CD8-positive, alpha-beta memory T cell (primary cell): ENCODE results near the gene LYPD5. TPM values are rescaled to one million over a fixed set of nuclear protein-coding genes. Genes with fewer than 3 reads are reported as not detected.
A peak's percentile ranks its signal among the peaks of the same experiment; 100 is the strongest.
"Not testable (repeated sequence)": the region's sequence is repeated elsewhere in the genome, so short reads cannot be mapped to it uniquely, and the experiment has no call there.

Source experiments
- CTCF ChIA-PET: fragments of 350-600 bp; sonication (Branson Sonifier 250); formaldehyde crosslinking; loops from one replicate; lab custom pipeline; 2021; ENCODE audit warnings: antibody characterized with exemption; lab: Charles Lee
- POLR2A ChIA-PET: fragments of 350-600 bp; sonication (Branson Sonifier 250); formaldehyde crosslinking; loops from one replicate; lab custom pipeline; 2021; ENCODE audit warnings: antibody characterized with exemption; lab: Charles Lee
- DNase-seq, 5 donors: peaks; one replicate each; pipeline versions ENCODE4 v3.0.0 to v3.0.0-alpha.2; 2020 to 2022; ENCODE audit warnings: mixed read lengths in 1 of 5
- H3K27ac ChIP-seq: one replicate; pipeline ENCODE4 v1.7.0; 2013; ENCODE audit warnings: low read depth, mild to moderate bottlenecking, low read length, moderate library complexity
- H3K27me3 ChIP-seq: 2 replicates; pipeline ENCODE4 v1.7.0; 2013; ENCODE audit warnings: low read length, mild to moderate bottlenecking; ENCODE audit not compliant: insufficient read depth, poor library complexity, severe bottlenecking
- H3K36me3 ChIP-seq: 2 replicates; pipeline ENCODE4 v1.7.0; 2013; ENCODE audit warnings: mild to moderate bottlenecking, low read length, moderate library complexity; ENCODE audit not compliant: insufficient read depth
- H3K4me1 ChIP-seq: 2 replicates; pipeline ENCODE4 v1.7.0; 2013; ENCODE audit warnings: mild to moderate bottlenecking, low read length, moderate library complexity; ENCODE audit not compliant: insufficient read depth
- H3K4me3 ChIP-seq: 2 replicates; pipeline ENCODE4 v1.7.0; 2013; ENCODE audit warnings: mild to moderate bottlenecking, low read length
- H3K9me3 ChIP-seq: 2 replicates; pipeline ENCODE4 v1.7.0; 2013; ENCODE audit warnings: mild to moderate bottlenecking, low read length
- H3K27ac Mint-ChIP-seq, 8 donors: one replicate each; pipeline ENCODE4 v1.8.0; 2020 to 2021; ENCODE audit warnings: mixed read lengths in 8 of 8, mild to moderate bottlenecking in 6 of 8, inconsistent platforms in 3 of 8, moderate library complexity in 3 of 8
- H3K27me3 Mint-ChIP-seq, 2 donors: one replicate each; pipeline ENCODE4 v1.8.0; 2020 to 2021; ENCODE audit warnings: mixed read lengths in 2 of 2, mild to moderate bottlenecking in 1 of 2, moderate library complexity in 1 of 2
- H3K36me3 Mint-ChIP-seq, 3 donors: one replicate each; pipeline ENCODE4 v1.8.0; 2020 to 2021; ENCODE audit warnings: mixed read lengths in 3 of 3, inconsistent platforms in 1 of 3, mild to moderate bottlenecking in 1 of 3
- H3K4me1 Mint-ChIP-seq, 3 donors: one replicate each; pipeline ENCODE4 v1.8.0; 2020 to 2021; ENCODE audit warnings: mixed read lengths in 3 of 3, inconsistent platforms in 1 of 3, mild to moderate bottlenecking in 1 of 3
- H3K4me3 Mint-ChIP-seq, 7 donors: one replicate each; pipeline ENCODE4 v1.8.0; 2020 to 2021; ENCODE audit warnings: mixed read lengths in 7 of 7, mild to moderate bottlenecking in 6 of 7, moderate library complexity in 4 of 7, inconsistent platforms in 2 of 7
- H3K9me3 Mint-ChIP-seq, 5 donors: one replicate each; pipeline ENCODE4 v1.8.0; 2020 to 2022; ENCODE audit warnings: mixed read lengths in 5 of 5, mild to moderate bottlenecking in 3 of 5, moderate library complexity in 2 of 5, inconsistent platforms in 1 of 5
- polyA plus RNA-seq: library from polyadenylated mRNA; unstranded; fragments of 300-500 nt; fragmentation: Illumina TruSeq; gene quantifications from one replicate; pipeline ENCODE4 v1.2.3, GENCODE V29; 2021
- total RNA-seq, 2 experiments: library from RNA; stranded (reverse); gene quantifications; one replicate each; pipeline ENCODE4 v1.2.3, GENCODE V29; 2021

The LYPD5 gene
- total and polyA plus RNA-seq, 3 experiments from 2014 or later: 0.68 to 0.80 TPM; not detected in 1

GRCh38 chr19:43767316-43767715, 34.9 kb downstream of the LYPD5 start:
- no peak overlapping the region for H3K27ac ChIP-seq
- no peak overlapping the region for H3K4me3 ChIP-seq
- H3K9me3 ChIP-seq: no peaks in the 10 kb centered on the region
- Mint-ChIP-seq H3K4me1 (peaks cover 35 to 42% (median 36%) of the 10 kb centered on the region in 3 donors), H3K27me3 (peaks cover 0 to 3% of the 10 kb centered on the region in 2 donors), H3K36me3 (peaks cover 0 to 30% (median 1%) of the 10 kb centered on the region in 3 donors), H3K9me3 (no peaks in the 10 kb centered on the region), H3K27ac (peak overlapping the region in 7 of 8 donors; percentile 61 to 99 (median 86)), H3K4me3 (no peak overlapping the region)
- H3K4me1 ChIP-seq: peaks cover 35% of the 10 kb centered on the region
- CTCF ChIA-PET: interaction anchor here (0.9 to 4.5 kb wide), 5 partner anchors 10 to 22 kb away, joined by 3 to 27 read pairs (median 13); partner anchors contain the start of genes KCNN4 and SMG9
- POLR2A ChIA-PET: interaction anchor here (0.6 kb wide), 1 partner anchor 13 kb away, joined by 3 read pairs; no protein-coding TSS in a partner anchor
- no peaks in the 10 kb centered on the region for H3K27me3 ChIP-seq
- no peak for DNase-seq
- H3K36me3 ChIP-seq: peaks cover 19% of the 10 kb centered on the region

GRCh38 chr19:43766755-43767043, 35.5 kb downstream of the LYPD5 start:
- POLR2A ChIA-PET: no interaction called here
- Histone ChIP-seq H3K4me3 (no peak overlapping the region), H3K9me3 (no peaks in the 10 kb centered on the region), H3K36me3 (peaks cover 19% of the 10 kb centered on the region), H3K27me3 (no peaks in the 10 kb centered on the region), H3K4me1 (peaks cover 35% of the 10 kb centered on the region), H3K27ac (peak overlapping the region; percentile 57)
- H3K36me3 Mint-ChIP-seq: peaks cover 0 to 30% (median 1%) of the 10 kb centered on the region in 3 donors
- H3K27me3 Mint-ChIP-seq: peaks cover 0 to 3% of the 10 kb centered on the region in 2 donors
- peak overlapping the region in 4 of 7 donors; percentile 35 to 71 (median 54) for H3K4me3 Mint-ChIP-seq
- no peaks in the 10 kb centered on the region for H3K9me3 Mint-ChIP-seq
- H3K4me1 Mint-ChIP-seq: peaks cover 35 to 42% (median 36%) of the 10 kb centered on the region in 3 donors
- no peak for DNase-seq
- CTCF ChIA-PET: interaction anchor here (1.1 to 4.5 kb wide), 7 partner anchors 8 to 98 kb away, joined by 3 to 27 read pairs (median 10); partner anchors contain the start of genes KCNN4, PLAUR and SMG9
- peak overlapping the region; percentile 84 to 99 (median 90) for H3K27ac Mint-ChIP-seq

GRCh38 chr19:43765109-43765876, 37.0 kb downstream of the LYPD5 start:
- ChIA-PET CTCF (interaction anchor here (0.7 to 4.5 kb wide), 8 partner anchors 12 to 170 kb away, joined by 3 to 27 read pairs (median 10); partner anchors contain the start of genes KCNN4, PLAUR and SMG9), POLR2A (interaction anchor here (1.0 to 1.6 kb wide), 2 partner anchors 10 to 97 kb away, joined by 4 to 19 read pairs; partner anchors contain the start of gene SMG9)
- Mint-ChIP-seq H3K4me3 (peak overlapping the region; percentile 12 to 76 (median 57)), H3K9me3 (no peaks in the 10 kb centered on the region), H3K27me3 (peaks cover 0 to 3% of the 10 kb centered on the region in 2 donors), H3K27ac (peak overlapping the region; percentile 84 to 99 (median 90)), H3K4me1 (peaks cover 35 to 42% (median 36%) of the 10 kb centered on the region in 3 donors), H3K36me3 (peaks cover 0 to 25% (median 1%) of the 10 kb centered on the region in 3 donors)
- Histone ChIP-seq H3K36me3 (peaks cover 15% of the 10 kb centered on the region), H3K9me3 (no peaks in the 10 kb centered on the region), H3K4me3 (peak overlapping the region; percentile 27), H3K27ac (peak overlapping the region; percentile 57), H3K27me3 (no peaks in the 10 kb centered on the region), H3K4me1 (peaks cover 35% of the 10 kb centered on the region)
- DNase-seq: peak; percentile 31 to 85 (median 60)

- Histone ChIP-seq H3K27ac (peak overlapping the region; percentile 57), H3K4me1 (peaks cover 35% of the 10 kb centered on the region), H3K4me3 (peak overlapping the region; percentile 27), H3K36me3 (peaks cover 14% of the 10 kb centered on the region)
- ChIA-PET CTCF (interaction anchor here (1.0 to 4.5 kb wide), 7 partner anchors 12 to 170 kb away, joined by 3 to 27 read pairs (median 10); partner anchors contain the start of genes KCNN4, PLAUR and SMG9), POLR2A (interaction anchor here (1.0 to 1.6 kb wide), 2 partner anchors 10 to 96 kb away, joined by 4 to 19 read pairs; partner anchors contain the start of gene SMG9)
- H3K9me3 Mint-ChIP-seq, H3K27me3 ChIP-seq, H3K27me3 Mint-ChIP-seq, DNase-seq, H3K9me3 ChIP-seq: not testable (repeated sequence)
- Mint-ChIP-seq H3K36me3 (peaks cover 0 to 20% (median 1%) of the 10 kb centered on the region in 3 donors), H3K4me3 (peak overlapping the region in 6 of 7 donors; percentile 49 to 83 (median 60)), H3K4me1 (peaks cover 35 to 42% (median 36%) of the 10 kb centered on the region in 3 donors), H3K27ac (peak overlapping the region; percentile 84 to 99 (median 90))
Observed at GRCh38 chr19:43764684-43765083, 37.6 kb downstream of the LYPD5 start.

GRCh38 chr19:43763473-43763939, 38.7 kb downstream of the LYPD5 start:
- H3K4me1 ChIP-seq: peaks cover 35% of the 10 kb centered on the region
- H3K9me3 ChIP-seq: no peaks in the 10 kb centered on the region
- ChIA-PET CTCF (interaction anchor here (0.8 to 3.1 kb wide), 4 partner anchors 14 to 95 kb away, joined by 4 to 13 read pairs (median 6); no protein-coding TSS in a partner anchor), POLR2A (interaction anchor here (0.6 kb wide), 1 partner anchor 101 kb away, joined by 6 read pairs; no protein-coding TSS in a partner anchor)
- H3K27ac Mint-ChIP-seq: peak overlapping the region in 5 of 8 donors; percentile 23 to 88 (median 68)
- peaks cover 35 to 41% (median 36%) of the 10 kb centered on the region in 3 donors for H3K4me1 Mint-ChIP-seq
- no peak overlapping the region for H3K27ac ChIP-seq
- no peaks in the 10 kb centered on the region for H3K9me3 Mint-ChIP-seq
- peaks cover 0 to 9% (median 1%) of the 10 kb centered on the region in 3 donors for H3K36me3 Mint-ChIP-seq
- H3K4me3 ChIP-seq: no peak overlapping the region
- peaks cover 0 to 3% of the 10 kb centered on the region in 2 donors for H3K27me3 Mint-ChIP-seq
- no peak for DNase-seq
- peaks cover 4% of the 10 kb centered on the region for H3K36me3 ChIP-seq
- H3K27me3 ChIP-seq: no peaks in the 10 kb centered on the region
- H3K4me3 Mint-ChIP-seq: no peak overlapping the region

- Histone ChIP-seq H3K4me1 (peaks cover 34% of the 10 kb centered on the region), H3K36me3 (no peaks in the 10 kb centered on the region), H3K4me3 (no peak overlapping the region), H3K27ac (no peak overlapping the region), H3K27me3 (no peaks in the 10 kb centered on the region), H3K9me3 (no peaks in the 10 kb centered on the region)
- peaks cover 35 to 39% (median 36%) of the 10 kb centered on the region in 3 donors for H3K4me1 Mint-ChIP-seq
- DNase-seq: no peak
- CTCF ChIA-PET: interaction anchor here (0.8 to 3.1 kb wide), 5 partner anchors 15 to 94 kb away, joined by 3 to 13 read pairs (median 5); no protein-coding TSS in a partner anchor
- peak overlapping the region in 1 of 7 donors; percentile 14 for H3K4me3 Mint-ChIP-seq
- H3K27me3 Mint-ChIP-seq: peaks cover 0 to 3% of the 10 kb centered on the region in 2 donors
- peak overlapping the region in 6 of 8 donors; percentile 6 to 74 (median 46) for H3K27ac Mint-ChIP-seq
- POLR2A ChIA-PET: no interaction called here
- H3K9me3 Mint-ChIP-seq: no peaks in the 10 kb centered on the region
- H3K36me3 Mint-ChIP-seq: peaks cover 0 to 5% (median 1%) of the 10 kb centered on the region in 3 donors
Observed at GRCh38 chr19:43762814-43763213, 39.4 kb downstream of the LYPD5 start.

- no peak overlapping the region for H3K4me3 Mint-ChIP-seq
- no peak overlapping the region for H3K27ac ChIP-seq
- H3K36me3 Mint-ChIP-seq: peaks cover 0 to 2% (median 1%) of the 10 kb centered on the region in 3 donors
- DNase-seq: no peak
- H3K4me1 Mint-ChIP-seq: peaks cover 27 to 29% (median 29%) of the 10 kb centered on the region in 3 donors
- peaks cover 21% of the 10 kb centered on the region for H3K4me1 ChIP-seq
- H3K9me3 ChIP-seq: no peaks in the 10 kb centered on the region
- no peaks in the 10 kb centered on the region for H3K9me3 Mint-ChIP-seq
- CTCF ChIA-PET: interaction anchor here (3.1 kb wide), 1 partner anchor 17 kb away, joined by 13 read pairs; no protein-coding TSS in a partner anchor
- H3K27ac Mint-ChIP-seq: peak overlapping the region in 1 of 8 donors; percentile 35
- no peaks in the 10 kb centered on the region for H3K36me3 ChIP-seq
- H3K27me3 Mint-ChIP-seq: peaks cover 0 to 3% of the 10 kb centered on the region in 2 donors
- no peaks in the 10 kb centered on the region for H3K27me3 ChIP-seq
- no peak overlapping the region for H3K4me3 ChIP-seq
- POLR2A ChIA-PET: no interaction called here
Observed at GRCh38 chr19:43760941-43761340, 41.3 kb downstream of the LYPD5 start.
